Measurements from ENCODE around the gene ARID4B. TPM values are rescaled to one million over a fixed set of nuclear protein-coding genes. Genes with fewer than 3 reads are reported as not detected.

The ARID4B gene
- total and polyA plus RNA-seq, 2 of the 13 experiments (the other 11 are each of a cell fraction or from before 2014, with no cell fraction given) = 9.7 to 24.6 TPM

DNA sequence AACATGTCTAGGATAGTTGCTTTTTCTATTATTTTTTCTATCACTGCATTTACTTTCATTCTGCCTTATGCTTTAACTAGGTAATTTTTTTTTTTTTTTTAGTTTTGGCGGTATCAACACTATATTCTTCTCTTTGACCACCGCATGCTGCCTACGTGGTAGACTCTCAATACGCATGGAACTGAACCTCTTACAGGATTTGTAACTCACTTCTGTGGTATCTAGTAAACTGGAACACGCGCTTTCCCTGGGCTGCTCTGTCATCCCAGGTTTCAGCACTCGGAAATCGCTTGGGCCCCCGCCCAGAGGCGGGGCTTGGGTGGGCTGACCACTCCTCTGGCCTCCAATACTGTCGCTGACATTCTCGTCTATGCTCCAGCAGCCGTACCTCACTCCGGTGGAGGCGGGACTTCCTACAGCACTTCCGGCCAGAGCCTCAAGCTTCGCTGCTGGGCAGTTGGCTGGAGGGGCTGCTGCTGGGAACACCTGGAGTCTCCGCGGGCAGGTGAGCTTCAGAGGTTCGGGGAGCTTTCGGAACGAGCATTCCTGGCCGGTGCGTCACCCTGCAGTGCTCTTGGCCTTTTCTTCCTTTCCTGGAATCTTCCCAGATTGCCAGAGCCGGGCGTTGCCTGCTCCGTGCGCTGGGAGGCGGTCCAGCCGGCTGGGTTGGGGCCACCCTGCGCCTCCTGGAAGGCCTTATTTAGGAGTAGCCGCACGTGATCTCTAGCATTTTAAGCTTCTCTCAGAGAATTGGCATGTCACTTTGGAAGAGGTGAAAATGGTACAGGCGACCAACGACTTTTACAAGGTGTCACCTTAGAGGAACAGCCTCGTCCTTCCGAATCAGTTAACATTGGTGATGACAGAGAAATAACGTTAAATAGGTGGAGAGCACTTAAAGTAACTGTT is 39.3 kb upstream of the ARID4B start, which contains the start of gene TBCE (continued):
- TF ChIP-seq, protein P1, sequence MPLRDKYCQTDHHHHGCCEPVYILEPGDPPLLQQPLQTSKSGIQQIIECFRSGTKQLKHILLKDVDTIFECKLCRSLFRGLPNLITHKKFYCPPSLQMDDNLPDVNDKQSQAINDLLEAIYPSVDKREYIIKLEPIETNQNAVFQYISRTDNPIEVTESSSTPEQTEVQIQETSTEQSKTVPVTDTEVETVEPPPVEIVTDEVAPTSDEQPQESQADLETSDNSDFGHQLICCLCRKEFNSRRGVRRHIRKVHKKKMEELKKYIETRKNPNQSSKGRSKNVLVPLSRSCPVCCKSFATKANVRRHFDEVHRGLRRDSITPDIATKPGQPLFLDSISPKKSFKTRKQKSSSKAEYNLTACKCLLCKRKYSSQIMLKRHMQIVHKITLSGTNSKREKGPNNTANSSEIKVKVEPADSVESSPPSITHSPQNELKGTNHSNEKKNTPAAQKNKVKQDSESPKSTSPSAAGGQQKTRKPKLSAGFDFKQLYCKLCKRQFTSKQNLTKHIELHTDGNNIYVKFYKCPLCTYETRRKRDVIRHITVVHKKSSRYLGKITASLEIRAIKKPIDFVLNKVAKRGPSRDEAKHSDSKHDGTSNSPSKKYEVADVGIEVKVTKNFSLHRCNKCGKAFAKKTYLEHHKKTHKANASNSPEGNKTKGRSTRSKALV (CRISPR knock-in tag; IDR thresholded peaks at IDR 0.05) = no peak
- TF ChIP-seq MZF1 (CRISPR knock-in tag; IDR thresholded peaks at IDR 0.05; ENCODE audit: borderline replicate concordance) (0 out of 2 replicates have a peak, but pooled peaks have one; percentile 62), ZNF30 (CRISPR knock-in tag; IDR thresholded peaks at IDR 0.05) (no peak), KLF11 (CRISPR knock-in tag; IDR thresholded peaks at IDR 0.05) (no peak), RAD21 (CRISPR knock-in tag; IDR thresholded peaks at IDR 0.05) (peak; percentile 50), U2AF1 (optimal IDR thresholded peaks at IDR 0.05; ENCODE audit: low read depth, low read length) (no peak), ZSCAN25 (CRISPR knock-in tag; IDR thresholded peaks at IDR 0.05) (no peak), TBX2 (CRISPR knock-in tag; IDR thresholded peaks at IDR 0.05; ENCODE audit: borderline replicate concordance) (peak; percentile 50; the same call in 1 of the 2 replicates), ZMYM2 (CRISPR knock-in tag; IDR thresholded peaks at IDR 0.05) (peak; percentile 13; the same call in 1 of the 2 replicates), ZNF124 (CRISPR knock-in tag; IDR thresholded peaks at IDR 0.05) (peak; percentile 31; the same call in 1 of the 2 replicates), MTF2 (CRISPR knock-in tag; IDR thresholded peaks at IDR 0.05; ENCODE audit: borderline replicate concordance) (no peak)
- TF ChIP-seq, protein P2, sequence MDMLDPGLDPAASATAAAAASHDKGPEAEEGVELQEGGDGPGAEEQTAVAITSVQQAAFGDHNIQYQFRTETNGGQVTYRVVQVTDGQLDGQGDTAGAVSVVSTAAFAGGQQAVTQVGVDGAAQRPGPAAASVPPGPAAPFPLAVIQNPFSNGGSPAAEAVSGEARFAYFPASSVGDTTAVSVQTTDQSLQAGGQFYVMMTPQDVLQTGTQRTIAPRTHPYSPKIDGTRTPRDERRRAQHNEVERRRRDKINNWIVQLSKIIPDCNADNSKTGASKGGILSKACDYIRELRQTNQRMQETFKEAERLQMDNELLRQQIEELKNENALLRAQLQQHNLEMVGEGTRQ (IDR thresholded peaks at IDR 0.05; ENCODE audit: low read depth, low read length) = 0 out of 2 replicates have a peak, but pooled peaks have one; percentile 19
- TF ChIP-seq, protein P2 (CRISPR knock-in tag; IDR thresholded peaks at IDR 0.05; ENCODE audit: borderline replicate concordance) = peak; percentile 67; the same call in 1 of the 2 replicates
- TF ChIP-seq, protein P3, sequence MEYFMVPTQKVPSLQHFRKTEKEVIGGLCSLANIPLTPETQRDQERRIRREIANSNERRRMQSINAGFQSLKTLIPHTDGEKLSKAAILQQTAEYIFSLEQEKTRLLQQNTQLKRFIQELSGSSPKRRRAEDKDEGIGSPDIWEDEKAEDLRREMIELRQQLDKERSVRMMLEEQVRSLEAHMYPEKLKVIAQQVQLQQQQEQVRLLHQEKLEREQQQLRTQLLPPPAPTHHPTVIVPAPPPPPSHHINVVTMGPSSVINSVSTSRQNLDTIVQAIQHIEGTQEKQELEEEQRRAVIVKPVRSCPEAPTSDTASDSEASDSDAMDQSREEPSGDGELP (IDR thresholded peaks at IDR 0.05; ENCODE audit: borderline replicate concordance, low read depth) = peak; percentile 61; the same call in 1 of the 2 replicates
- TF ChIP-seq, protein P4, sequence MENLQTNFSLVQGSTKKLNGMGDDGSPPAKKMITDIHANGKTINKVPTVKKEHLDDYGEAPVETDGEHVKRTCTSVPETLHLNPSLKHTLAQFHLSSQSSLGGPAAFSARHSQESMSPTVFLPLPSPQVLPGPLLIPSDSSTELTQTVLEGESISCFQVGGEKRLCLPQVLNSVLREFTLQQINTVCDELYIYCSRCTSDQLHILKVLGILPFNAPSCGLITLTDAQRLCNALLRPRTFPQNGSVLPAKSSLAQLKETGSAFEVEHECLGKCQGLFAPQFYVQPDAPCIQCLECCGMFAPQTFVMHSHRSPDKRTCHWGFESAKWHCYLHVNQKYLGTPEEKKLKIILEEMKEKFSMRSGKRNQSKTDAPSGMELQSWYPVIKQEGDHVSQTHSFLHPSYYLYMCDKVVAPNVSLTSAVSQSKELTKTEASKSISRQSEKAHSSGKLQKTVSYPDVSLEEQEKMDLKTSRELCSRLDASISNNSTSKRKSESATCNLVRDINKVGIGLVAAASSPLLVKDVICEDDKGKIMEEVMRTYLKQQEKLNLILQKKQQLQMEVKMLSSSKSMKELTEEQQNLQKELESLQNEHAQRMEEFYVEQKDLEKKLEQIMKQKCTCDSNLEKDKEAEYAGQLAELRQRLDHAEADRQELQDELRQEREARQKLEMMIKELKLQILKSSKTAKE (CRISPR knock-in tag; IDR thresholded peaks at IDR 0.05; ENCODE audit: borderline replicate concordance) = no peak
- TF ChIP-seq, protein P5, sequence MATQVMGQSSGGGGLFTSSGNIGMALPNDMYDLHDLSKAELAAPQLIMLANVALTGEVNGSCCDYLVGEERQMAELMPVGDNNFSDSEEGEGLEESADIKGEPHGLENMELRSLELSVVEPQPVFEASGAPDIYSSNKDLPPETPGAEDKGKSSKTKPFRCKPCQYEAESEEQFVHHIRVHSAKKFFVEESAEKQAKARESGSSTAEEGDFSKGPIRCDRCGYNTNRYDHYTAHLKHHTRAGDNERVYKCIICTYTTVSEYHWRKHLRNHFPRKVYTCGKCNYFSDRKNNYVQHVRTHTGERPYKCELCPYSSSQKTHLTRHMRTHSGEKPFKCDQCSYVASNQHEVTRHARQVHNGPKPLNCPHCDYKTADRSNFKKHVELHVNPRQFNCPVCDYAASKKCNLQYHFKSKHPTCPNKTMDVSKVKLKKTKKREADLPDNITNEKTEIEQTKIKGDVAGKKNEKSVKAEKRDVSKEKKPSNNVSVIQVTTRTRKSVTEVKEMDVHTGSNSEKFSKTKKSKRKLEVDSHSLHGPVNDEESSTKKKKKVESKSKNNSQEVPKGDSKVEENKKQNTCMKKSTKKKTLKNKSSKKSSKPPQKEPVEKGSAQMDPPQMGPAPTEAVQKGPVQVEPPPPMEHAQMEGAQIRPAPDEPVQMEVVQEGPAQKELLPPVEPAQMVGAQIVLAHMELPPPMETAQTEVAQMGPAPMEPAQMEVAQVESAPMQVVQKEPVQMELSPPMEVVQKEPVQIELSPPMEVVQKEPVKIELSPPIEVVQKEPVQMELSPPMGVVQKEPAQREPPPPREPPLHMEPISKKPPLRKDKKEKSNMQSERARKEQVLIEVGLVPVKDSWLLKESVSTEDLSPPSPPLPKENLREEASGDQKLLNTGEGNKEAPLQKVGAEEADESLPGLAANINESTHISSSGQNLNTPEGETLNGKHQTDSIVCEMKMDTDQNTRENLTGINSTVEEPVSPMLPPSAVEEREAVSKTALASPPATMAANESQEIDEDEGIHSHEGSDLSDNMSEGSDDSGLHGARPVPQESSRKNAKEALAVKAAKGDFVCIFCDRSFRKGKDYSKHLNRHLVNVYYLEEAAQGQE (IDR thresholded peaks at IDR 0.05; ENCODE audit: borderline replicate concordance in 1 of 2, low read depth in 1 of 2, low read length in 2 of 2) = 0 out of 4 replicates have a peak, but pooled peaks of 1 of the 2 experiments have one; percentile 5

All from HepG2 (cell line).